Esophagus muscularis mucosa (tissue), 4 donors: Measurements from ENCODE around the gene CACNA2D3. TPM values are rescaled to one million over a fixed set of nuclear protein-coding genes. Genes with fewer than 3 reads are reported as not detected.
A peak's percentile ranks its signal among the peaks of the same experiment; 100 is the strongest.

ENCODE experiments used
- DNase-seq: peaks from one replicate; pipeline ENCODE4 v3.0.0-alpha.2; 2017; ENCODE audit errors: extremely low spot score
- H3K27ac ChIP-seq, 4 donors: fragments of 200-600 bp; sonication (generic); replicated peaks in 1 of 4; 1 replicate in 3 of 4; 2 replicates in 1 of 4; pipeline ENCODE4 v1.5.1; 2016 to 2019; ENCODE audit warnings: mild to moderate bottlenecking in 1 of 4
- H3K27me3 ChIP-seq, 4 donors: fragments of 200-600 bp; sonication (generic); one replicate each; pipeline versions ENCODE4 v1.5.1 to v1.6.0; 2016 to 2019
- H3K36me3 ChIP-seq, 4 donors: fragments of 200-600 bp; sonication (generic); one replicate each; pipeline ENCODE4 v1.5.1; 2016 to 2019
- H3K4me1 ChIP-seq, 4 donors: fragments of 200-600 bp; sonication (generic); one replicate each; pipeline ENCODE4 v1.5.1; 2016 to 2019
- H3K4me3 ChIP-seq, 4 donors: fragments of 200-600 bp; sonication (generic); 1 replicate in 2 of 4; 2 replicates in 2 of 4; pipeline ENCODE4 v1.5.1; 2016 to 2019; ENCODE audit warnings: mild to moderate bottlenecking in 4 of 4, moderate library complexity in 1 of 4
- H3K9me3 ChIP-seq, 4 donors: fragments of 200-600 bp; sonication (generic); 1 replicate in 3 of 4; 2 replicates in 1 of 4; pipeline ENCODE4 v1.5.1; 2016 to 2019
- EP300 ChIP-seq: sonication (generic); formaldehyde crosslinking; IDR thresholded peaks from one replicate; pipeline ENCODE4 v1.6.1; 2017; ENCODE audit warnings: antibody characterized with exemption
- POLR2A ChIP-seq: fragments of 450-650 bp; IDR thresholded peaks from one replicate; pipeline ENCODE4 v1.6.1; 2017; ENCODE audit warnings: antibody characterized with exemption, moderate library complexity, mild to moderate bottlenecking, low read depth
- POLR2AphosphoS5 ChIP-seq, 2 donors: sonication (generic); formaldehyde crosslinking; IDR thresholded peaks; one replicate each; pipeline ENCODE4 v1.6.1; 2017; ENCODE audit warnings: antibody characterized with exemption in 2 of 2
- WGBS: methylation state at CpG from one replicate; pipeline ENCODE4 v1.1.5; 2018; 5-methylcytosine and 5-hydroxymethylcytosine counted together
- intact Hi-C: fragments of 100-400 bp; cut with DNase I; formaldehyde crosslinking; loops from one replicate; pipeline ENCODE4 v1.15.1; 2023
- total RNA-seq, 4 donors: library from RNA; depleted of rRNA; stranded (reverse); fragments of >200 nt; gene quantifications; one replicate each; pipeline versions ENCODE4 v1.1.0 to v1.2.1, GENCODE V29; 2016
- TF ChIP-seq, protein P1 (sequence below), 3 experiments: fragments of 200-600 bp in 2 of 3; fragments of 450-650 bp in 1 of 3; sonication (generic) in 2 of 3; IDR thresholded peaks; one replicate each; pipeline ENCODE4 v1.5.1; 2017 to 2019; ENCODE audit warnings: antibody characterized with exemption in 3 of 3, mild to moderate bottlenecking in 2 of 3, moderate library complexity in 1 of 3

The CACNA2D3 gene
- total RNA-seq, 4 donors from 2014 or later, result 2.5 to 6.3 (median 3.9) TPM

DNA sequence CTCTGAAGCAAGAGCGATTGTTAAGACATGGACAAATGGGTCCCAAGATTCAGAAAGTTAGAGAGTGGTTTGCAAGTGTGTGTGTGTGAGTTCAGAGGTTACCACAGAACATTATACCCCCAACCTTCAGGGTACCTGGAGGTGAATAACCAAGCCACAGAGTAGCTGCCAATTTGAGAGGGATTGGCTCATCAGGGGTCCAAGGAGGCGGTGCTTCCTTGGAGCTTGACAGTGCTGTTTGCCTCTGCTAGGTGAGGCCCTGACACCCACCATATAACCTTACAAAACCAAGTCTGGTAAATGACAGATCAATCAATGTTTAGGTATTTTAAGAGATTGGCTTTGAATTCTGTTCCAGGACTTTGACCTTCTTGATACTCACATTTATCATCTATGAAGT, 769.8 kb downstream of the CACNA2D3 start:
- 62% methylated on average over 2 of the region's 2 CpGs for WGBS
- intact Hi-C loops, result no loop called here
- TF ChIP-seq, protein P1, sequence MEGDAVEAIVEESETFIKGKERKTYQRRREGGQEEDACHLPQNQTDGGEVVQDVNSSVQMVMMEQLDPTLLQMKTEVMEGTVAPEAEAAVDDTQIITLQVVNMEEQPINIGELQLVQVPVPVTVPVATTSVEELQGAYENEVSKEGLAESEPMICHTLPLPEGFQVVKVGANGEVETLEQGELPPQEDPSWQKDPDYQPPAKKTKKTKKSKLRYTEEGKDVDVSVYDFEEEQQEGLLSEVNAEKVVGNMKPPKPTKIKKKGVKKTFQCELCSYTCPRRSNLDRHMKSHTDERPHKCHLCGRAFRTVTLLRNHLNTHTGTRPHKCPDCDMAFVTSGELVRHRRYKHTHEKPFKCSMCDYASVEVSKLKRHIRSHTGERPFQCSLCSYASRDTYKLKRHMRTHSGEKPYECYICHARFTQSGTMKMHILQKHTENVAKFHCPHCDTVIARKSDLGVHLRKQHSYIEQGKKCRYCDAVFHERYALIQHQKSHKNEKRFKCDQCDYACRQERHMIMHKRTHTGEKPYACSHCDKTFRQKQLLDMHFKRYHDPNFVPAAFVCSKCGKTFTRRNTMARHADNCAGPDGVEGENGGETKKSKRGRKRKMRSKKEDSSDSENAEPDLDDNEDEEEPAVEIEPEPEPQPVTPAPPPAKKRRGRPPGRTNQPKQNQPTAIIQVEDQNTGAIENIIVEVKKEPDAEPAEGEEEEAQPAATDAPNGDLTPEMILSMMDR (IDR thresholded peaks at IDR 0.05), result no peak
- TF ChIP-seq EP300 (no peak), POLR2AphosphoS5 (IDR thresholded peaks at IDR 0.05) (no peak), POLR2A (no peak)
- Histone ChIP-seq H3K27me3 (no peaks in the 10 kb centered on the region), H3K36me3 (no peaks in the 10 kb centered on the region), H3K9me3 (no peaks in the 10 kb centered on the region), H3K27ac (peak overlapping the region; percentile 84 to 90 (median 88)), H3K4me1 (peaks cover 14 to 65% (median 56%) of the 10 kb centered on the region in 4 donors), H3K4me3 (no peak overlapping the region)
- no peak for DNase-seq

DNA sequence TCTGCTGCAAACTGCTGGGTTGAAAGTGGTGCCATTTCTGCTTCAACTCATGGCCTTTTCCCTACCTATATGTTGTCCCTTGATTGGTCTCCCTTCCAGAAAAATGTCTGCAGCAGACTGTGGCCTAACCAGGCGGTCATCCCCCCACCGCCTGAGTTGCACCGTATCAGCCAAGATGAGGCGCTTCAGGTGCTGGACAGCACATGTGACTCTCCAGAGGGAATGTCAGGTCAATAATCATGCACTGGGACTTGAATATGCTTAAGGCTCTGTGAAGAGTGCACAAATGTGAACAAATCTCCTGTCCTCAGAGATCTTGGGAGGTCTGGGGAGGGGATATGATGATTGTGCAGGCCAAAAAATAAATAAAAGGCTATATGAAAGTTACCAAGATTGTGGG, 773.3 kb downstream of the CACNA2D3 start:
- no peaks in the 10 kb centered on the region for H3K9me3 ChIP-seq
- TF ChIP-seq POLR2A (no peak), EP300 (no peak), POLR2AphosphoS5 (IDR thresholded peaks at IDR 0.05) (no peak)
- TF ChIP-seq, protein P1 (IDR thresholded peaks at IDR 0.05), result no peak
- no peak for DNase-seq
- no peak overlapping the region for H3K4me3 ChIP-seq
- 93% methylated on average over 4 of the region's 4 CpGs for WGBS
- no peaks in the 10 kb centered on the region for H3K36me3 ChIP-seq
- no peak overlapping the region for H3K27ac ChIP-seq
- H3K27me3 ChIP-seq, result no peaks in the 10 kb centered on the region
- peaks cover 14 to 37% (median 31%) of the 10 kb centered on the region in 4 donors for H3K4me1 ChIP-seq
- intact Hi-C loops, result no loop called here

DNA sequence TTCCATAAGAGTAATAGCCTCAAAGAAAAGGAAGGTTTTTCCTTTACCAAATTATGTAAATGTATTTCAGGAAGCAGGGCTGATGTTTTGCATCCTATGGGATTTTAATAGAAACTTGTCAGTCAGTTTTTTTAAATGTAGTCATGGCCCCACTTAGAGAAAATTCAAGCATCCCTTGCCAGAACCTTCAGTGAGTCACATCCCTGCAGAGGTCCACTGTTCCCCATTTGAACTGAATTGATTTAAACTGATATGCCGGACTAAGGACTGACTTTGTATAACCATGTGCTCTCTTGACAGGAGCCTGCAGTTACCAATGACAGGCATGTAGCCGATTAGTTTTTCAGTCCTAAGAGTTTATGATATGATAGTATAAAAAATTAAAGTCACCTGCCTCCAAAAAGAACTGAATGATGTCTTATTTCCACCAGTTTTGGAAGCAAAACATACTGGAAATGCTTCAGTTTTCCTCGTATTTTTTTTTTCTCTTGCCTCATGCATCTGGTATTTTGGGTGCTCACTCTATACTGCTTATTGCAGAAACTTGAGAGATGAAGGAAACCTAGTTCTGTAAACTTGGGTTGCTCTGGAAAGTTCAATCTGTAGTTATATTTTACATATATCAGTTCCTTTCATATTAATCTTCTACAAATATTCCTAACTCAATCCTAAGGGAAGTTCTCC, 774.8 kb downstream of the CACNA2D3 start:
- intact Hi-C loops, result no loop called here

DNA sequence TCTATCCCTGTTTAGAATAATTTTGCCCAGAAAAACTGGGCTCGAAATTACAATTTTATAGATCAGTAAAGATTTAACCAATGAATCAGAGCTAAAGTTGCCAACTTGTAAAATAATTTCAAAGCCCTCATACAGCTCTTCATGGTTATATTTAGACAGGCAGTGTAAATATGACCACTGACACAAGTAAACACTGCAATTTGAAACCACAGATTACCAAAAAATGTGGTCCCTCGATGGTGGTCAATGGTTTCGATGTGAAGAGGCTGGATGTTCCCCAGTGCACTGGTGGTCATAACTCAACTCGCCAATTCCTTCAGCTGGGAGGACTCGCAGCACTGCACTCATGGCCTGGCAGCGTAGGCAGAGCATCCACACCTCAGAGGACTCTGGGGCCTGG, 776.9 kb downstream of the CACNA2D3 start:
- intact Hi-C loops, result no loop called here
- TF ChIP-seq, protein P1 (IDR thresholded peaks at IDR 0.05), result no peak
- no peak for TF ChIP-seq EP300
- TF ChIP-seq POLR2AphosphoS5 (IDR thresholded peaks at IDR 0.05), result no peak
- no peak for TF ChIP-seq POLR2A
- Histone ChIP-seq H3K9me3 (no peaks in the 10 kb centered on the region), H3K27ac (no peak overlapping the region), H3K4me1 (peaks cover 13 to 30% (median 27%) of the 10 kb centered on the region in 4 donors), H3K36me3 (no peaks in the 10 kb centered on the region), H3K4me3 (no peak overlapping the region), H3K27me3 (no peaks in the 10 kb centered on the region)
- 92% methylated on average over 6 of the region's 6 CpGs for WGBS
- no peak for DNase-seq

More for the DNA sequence above, 774.8 kb downstream of the CACNA2D3 start:
- WGBS, result 60% methylated on average over 3 of the region's 3 CpGs
- Histone ChIP-seq H3K27ac (no peak overlapping the region), H3K9me3 (no peaks in the 10 kb centered on the region), H3K4me3 (no peak overlapping the region), H3K27me3 (no peaks in the 10 kb centered on the region), H3K36me3 (no peaks in the 10 kb centered on the region), H3K4me1 (peaks cover 13 to 37% (median 32%) of the 10 kb centered on the region in 4 donors)
- DNase-seq, result no peak
- TF ChIP-seq, protein P1 (IDR thresholded peaks at IDR 0.05), result no peak
- TF ChIP-seq POLR2A, result no peak
- no peak for TF ChIP-seq EP300
- TF ChIP-seq POLR2AphosphoS5 (IDR thresholded peaks at IDR 0.05), result no peak
